GM20000 (cell line): ENCODE results near the gene LTBP1.

Experiments
- DNase-seq: peaks from one replicate; pipeline ENCODE4 v3.0.0; 2012; ENCODE audit warnings: low spot score
- TF ChIP-seq, protein P1 (sequence below): IDR thresholded peaks from 2 replicates; pipeline ENCODE4 v1.5.1; 2012; ENCODE audit warnings: mild to moderate bottlenecking, control low read depth; ENCODE audit errors: extremely low read depth, missing control alignments

The LTBP1 gene

GRCh38 chr2:33241072-33241471 lies 294.3 kb downstream of the LTBP1 start:
- no peak for DNase-seq
- TF ChIP-seq, protein P1, sequence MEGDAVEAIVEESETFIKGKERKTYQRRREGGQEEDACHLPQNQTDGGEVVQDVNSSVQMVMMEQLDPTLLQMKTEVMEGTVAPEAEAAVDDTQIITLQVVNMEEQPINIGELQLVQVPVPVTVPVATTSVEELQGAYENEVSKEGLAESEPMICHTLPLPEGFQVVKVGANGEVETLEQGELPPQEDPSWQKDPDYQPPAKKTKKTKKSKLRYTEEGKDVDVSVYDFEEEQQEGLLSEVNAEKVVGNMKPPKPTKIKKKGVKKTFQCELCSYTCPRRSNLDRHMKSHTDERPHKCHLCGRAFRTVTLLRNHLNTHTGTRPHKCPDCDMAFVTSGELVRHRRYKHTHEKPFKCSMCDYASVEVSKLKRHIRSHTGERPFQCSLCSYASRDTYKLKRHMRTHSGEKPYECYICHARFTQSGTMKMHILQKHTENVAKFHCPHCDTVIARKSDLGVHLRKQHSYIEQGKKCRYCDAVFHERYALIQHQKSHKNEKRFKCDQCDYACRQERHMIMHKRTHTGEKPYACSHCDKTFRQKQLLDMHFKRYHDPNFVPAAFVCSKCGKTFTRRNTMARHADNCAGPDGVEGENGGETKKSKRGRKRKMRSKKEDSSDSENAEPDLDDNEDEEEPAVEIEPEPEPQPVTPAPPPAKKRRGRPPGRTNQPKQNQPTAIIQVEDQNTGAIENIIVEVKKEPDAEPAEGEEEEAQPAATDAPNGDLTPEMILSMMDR: no peak

- no peak for DNase-seq
Observed at GRCh38 chr2:33241581-33241980, 294.8 kb downstream of the LTBP1 start.

GRCh38 chr2:33242845-33243244 lies 296.1 kb downstream of the LTBP1 start:
- DNase-seq: no peak
- TF ChIP-seq, protein P1: no peak

More at GRCh38 chr2:33241581-33241980, 294.8 kb downstream of the LTBP1 start:
- TF ChIP-seq, protein P1: no peak

DNA sequence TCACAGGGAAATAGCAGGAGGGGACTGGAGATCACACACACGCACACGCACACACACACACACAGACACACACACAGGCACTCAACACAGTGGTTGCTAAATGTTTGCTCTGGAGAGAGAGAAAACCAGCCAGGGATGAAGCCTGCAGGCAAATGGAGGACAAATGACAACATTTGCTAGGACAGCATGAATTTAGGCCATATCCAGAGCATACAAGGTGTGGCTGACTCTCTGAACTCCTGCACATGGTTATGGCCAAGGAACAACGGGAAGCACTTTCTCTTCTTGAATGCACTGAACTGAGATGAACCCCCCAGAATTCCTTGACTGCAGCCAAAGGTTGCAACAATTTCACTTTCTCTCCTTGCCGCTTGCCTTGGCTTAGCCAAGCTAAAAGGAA lies 299.7 kb downstream of the LTBP1 start:
- TF ChIP-seq, protein P1: no peak
- no peak for DNase-seq

DNA sequence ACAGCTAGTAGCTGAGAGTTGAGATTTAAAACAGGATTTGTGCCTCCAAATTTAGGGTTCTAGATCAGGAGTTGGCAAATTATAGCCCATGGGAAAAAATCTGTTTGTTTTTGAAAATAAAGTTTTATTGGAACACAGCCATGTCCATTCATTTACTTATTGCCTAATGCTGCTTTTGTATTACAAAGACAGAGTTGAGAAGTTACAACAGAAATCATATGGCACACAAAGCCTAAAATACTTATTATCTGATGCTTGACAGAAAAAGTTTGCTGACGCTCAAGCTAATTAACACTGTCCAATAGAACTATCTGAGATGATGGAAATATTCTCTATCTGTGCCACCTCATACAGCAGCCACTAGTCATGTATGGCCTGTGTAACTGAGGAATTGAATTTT lies 300.6 kb downstream of the LTBP1 start:
- DNase-seq: no peak
- TF ChIP-seq, protein P1: no peak

DNA sequence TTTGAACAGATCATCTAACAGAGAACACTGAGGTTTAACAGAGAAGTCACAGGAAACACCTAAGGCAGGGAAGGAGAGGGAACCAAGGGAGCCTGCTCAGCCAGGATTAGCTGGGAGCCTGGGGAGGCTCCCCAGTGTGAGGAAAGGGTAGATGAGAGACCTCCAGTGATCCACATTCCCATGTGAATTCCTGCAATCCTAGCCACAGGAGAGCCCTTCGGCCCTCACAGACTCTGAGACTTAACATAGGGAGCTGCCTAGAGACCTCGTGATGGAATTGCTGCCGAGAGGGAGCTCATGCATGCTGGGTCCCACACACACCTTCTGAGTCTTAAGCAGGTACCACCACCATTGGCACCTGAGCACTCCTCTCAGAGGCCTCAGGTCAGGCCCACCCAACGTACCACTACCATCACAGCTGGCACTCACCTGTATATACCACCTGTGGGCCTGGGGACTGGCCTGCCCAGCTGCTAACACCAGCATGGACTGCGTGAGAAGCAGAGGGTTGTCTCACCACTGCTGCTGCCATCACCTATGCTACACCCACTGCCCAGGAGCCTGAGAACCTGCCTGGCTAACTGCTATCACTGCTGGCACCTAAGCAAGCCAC lies 303.8 kb downstream of the LTBP1 start:
- no peak for DNase-seq
- TF ChIP-seq, protein P1: no peak

GRCh38 chr2:33256162-33256755 lies 309.5 kb downstream of the LTBP1 start:
- TF ChIP-seq, protein P1: no peak
- no peak for DNase-seq
